G401 (cell line): ENCODE results near the gene CYP17A1. TPM values are rescaled to one million over a fixed set of nuclear protein-coding genes. Genes with fewer than 3 reads are reported as not detected.
"Not testable (repeated sequence)": the region's sequence is repeated elsewhere in the genome, so short reads cannot be mapped to it uniquely, and the experiment has no call there.

Experiments
- DNase-seq: peaks from one replicate; pipeline ENCODE4 v3.0.0-alpha.2; 2015; ENCODE audit warnings: low spot score
- in situ Hi-C: cut with HindIII; loops from 2 replicates; pipeline ENCODE4 v1.10.0; 2016; ENCODE audit warnings: low sequenced_read_pairs, mixed read lengths
- total RNA-seq: library from RNA; depleted of rRNA; stranded (reverse); fragments of >200 nt; shearing (Covaris generic); gene quantifications from 2 replicates; pipeline ENCODE4 v1.2.3, GENCODE V29; 2014; rRNA removed

The CYP17A1 gene
- not detected in 2 replicates for total RNA-seq

- in situ Hi-C loops = no loop called here
- peak; percentile 25 for DNase-seq
Observed at GRCh38 chr10:102837230-102837721, at the start of gene CYP17A1. CYP17A1 (minus strand) TSS chr10:102837413; CDS start chr10:102837361, 52 bp downstream.

- DNase-seq = no peak
- in situ Hi-C loops = no loop called here
Observed at GRCh38 chr10:102880256-102880655, 43.0 kb upstream of the CYP17A1 start.

DNA sequence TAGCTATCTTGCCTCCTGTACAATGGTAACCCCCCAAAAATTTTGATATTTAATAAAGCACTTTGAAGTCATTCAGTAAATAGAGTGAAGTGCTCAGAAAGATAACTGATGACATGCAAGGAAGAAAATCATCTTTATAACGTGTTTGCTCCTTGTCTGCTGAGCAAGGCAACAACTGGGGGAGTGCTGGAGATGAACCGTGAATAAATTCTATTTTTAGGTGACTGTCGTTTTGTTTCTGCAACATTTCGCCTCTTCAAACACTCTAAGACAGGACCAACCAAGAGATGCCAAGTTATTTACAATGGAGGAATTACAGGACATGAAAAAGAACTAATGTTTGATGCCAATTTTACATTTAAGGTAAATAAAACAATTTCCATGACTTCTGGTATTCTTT, 41.4 kb upstream of the CYP17A1 start:
- no peak for DNase-seq
- in situ Hi-C loops = no loop called here

- in situ Hi-C loops = no loop called here
- DNase-seq = no peak
Observed at GRCh38 chr10:102876747-102877153, 39.5 kb upstream of the CYP17A1 start.

DNA sequence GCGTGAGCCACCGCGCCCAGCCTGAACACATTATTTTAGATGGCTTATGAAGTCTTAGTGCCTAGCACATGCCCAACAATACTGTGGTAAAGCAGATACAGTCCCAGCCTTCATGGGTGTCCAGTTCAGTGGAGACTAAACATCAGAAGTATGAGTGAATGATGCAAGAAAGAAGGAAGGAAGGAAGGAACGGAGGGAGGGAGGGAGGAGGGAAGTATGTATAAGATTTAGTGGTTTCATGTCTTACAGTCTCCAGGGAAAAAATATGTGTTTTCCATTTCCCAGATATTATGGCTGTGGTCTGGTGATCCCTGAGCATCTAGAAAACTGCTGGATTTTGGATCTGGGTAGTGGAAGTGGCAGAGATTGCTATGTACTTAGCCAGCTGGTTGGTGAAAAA, 35.0 kb upstream of the CYP17A1 start:
- no peak for DNase-seq
- in situ Hi-C loops = no loop called here

GRCh38 chr10:102870221-102870620, 33.0 kb upstream of the CYP17A1 start:
- in situ Hi-C loops = no loop called here
- DNase-seq = no peak

- in situ Hi-C loops = no loop called here
- peak; percentile 61 for DNase-seq
Observed at GRCh38 chr10:102869258-102870198, 32.3 kb upstream of the CYP17A1 start, which contains the start of gene AS3MT. AS3MT (plus strand) TSS chr10:102869470; CDS start chr10:102869593, 123 bp downstream.

- DNase-seq = peak; percentile 36
- in situ Hi-C loops = no loop called here
Observed at GRCh38 chr10:102868911-102869257, 31.7 kb upstream of the CYP17A1 start.

GRCh38 chr10:102865620-102866019, 28.4 kb upstream of the CYP17A1 start:
- in situ Hi-C loops = no loop called here
- no peak for DNase-seq

- DNase-seq = no peak
- in situ Hi-C loops = no loop called here
Observed at GRCh38 chr10:102863660-102864059, 26.4 kb upstream of the CYP17A1 start.

GRCh38 chr10:102859911-102860310, 22.7 kb upstream of the CYP17A1 start:
- in situ Hi-C loops = no loop called here
- no peak for DNase-seq

DNA sequence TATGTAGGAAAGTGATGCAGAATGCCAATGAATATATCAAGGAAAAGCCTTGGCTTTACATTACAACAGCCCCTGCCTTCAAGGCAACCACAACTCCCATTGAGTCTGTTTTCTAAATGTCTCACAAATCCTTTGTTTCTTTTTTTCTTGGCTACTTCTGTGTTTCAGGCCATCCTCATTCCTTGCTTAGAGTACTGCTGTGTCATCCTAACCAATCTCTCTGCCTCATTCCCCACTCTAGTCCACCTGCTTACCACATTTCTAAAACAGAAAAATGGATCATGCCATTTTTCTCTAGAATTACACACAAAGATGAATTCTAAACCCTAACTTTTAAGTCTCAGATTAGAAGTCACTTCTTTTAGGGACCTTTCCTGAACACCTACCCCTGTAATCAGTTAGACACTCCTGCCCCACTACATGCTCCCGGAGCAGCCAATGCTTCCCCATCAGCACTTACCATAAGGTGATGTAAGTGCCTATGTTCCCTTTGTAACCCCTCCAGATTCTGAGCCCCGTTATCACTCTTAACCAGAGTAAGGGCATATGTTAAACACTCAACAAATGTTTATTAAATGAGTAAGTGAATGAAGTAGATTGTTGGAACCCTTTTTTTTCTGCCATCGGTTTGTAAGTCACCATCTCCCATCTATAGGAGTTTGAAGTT, 19.7 kb upstream of the CYP17A1 start:
- DNase-seq = no peak
- in situ Hi-C loops = no loop called here

DNA sequence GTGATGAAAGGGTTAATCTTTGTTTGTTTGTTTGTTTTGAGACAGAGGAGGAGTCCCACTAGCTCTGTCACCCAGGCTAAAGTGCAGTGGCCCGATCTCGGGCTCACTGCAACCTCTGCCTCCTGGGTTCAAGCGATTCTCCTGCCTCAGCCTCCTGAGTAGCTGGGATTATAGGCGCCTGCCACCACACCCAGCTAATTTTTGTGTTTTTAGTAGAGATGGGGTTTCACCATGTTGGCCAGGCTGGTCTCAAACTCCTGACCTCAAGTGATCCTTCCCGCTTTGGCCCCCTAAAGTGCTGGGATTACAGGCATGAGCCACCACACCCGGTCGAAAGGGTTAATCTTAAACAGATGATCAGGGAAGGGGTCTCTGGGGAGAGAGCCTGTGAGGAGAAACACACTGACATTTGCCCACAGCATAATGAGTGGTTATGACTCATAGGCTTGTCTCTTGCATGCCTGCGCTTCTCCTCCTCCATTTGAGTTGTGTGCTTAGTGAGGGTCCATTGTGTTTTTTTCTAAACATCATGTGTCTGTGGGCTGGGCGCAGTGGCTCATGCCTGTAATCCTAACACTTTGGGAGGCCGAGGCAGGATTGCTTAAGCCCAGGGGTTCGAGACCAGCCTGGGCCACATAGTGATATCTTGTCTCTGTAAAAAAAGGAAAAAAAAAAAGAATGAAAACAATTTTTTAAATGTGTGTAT, 18.7 kb upstream of the CYP17A1 start:
- DNase-seq, in situ Hi-C loops: not testable (repeated sequence)

DNA sequence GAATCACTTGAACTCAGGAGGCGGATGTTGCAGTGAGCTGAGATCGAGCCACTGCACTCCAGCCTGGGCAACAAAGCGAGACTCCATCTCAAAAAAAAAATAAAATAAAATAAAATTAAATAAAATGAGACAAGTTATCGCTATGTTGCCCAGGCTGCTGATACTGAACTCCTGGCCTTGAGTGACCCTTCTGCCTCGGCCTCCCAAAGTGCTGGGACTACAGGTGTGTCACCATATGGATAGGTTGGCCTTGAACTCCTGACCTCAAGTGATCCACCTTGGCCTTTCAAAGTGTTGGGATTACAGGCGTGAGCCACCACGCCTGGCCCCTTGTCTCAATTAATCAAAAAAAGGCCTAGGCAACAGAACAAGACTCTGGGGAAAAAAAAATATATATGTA, 16.0 kb upstream of the CYP17A1 start:
- DNase-seq = not testable (repeated sequence)

GRCh38 chr10:102850025-102850518, 12.9 kb upstream of the CYP17A1 start:
- no peak for DNase-seq
- in situ Hi-C loops = no loop called here

More for the DNA sequence above, 16.0 kb upstream of the CYP17A1 start:
- in situ Hi-C loops = not testable (repeated sequence)

GRCh38 chr10:102845352-102845902, 8.2 kb upstream of the CYP17A1 start:
- in situ Hi-C loops = no loop called here
- no peak for DNase-seq

GRCh38 chr10:102844190-102844776, 7.1 kb upstream of the CYP17A1 start:
- DNase-seq, in situ Hi-C loops: not testable (repeated sequence)

DNA sequence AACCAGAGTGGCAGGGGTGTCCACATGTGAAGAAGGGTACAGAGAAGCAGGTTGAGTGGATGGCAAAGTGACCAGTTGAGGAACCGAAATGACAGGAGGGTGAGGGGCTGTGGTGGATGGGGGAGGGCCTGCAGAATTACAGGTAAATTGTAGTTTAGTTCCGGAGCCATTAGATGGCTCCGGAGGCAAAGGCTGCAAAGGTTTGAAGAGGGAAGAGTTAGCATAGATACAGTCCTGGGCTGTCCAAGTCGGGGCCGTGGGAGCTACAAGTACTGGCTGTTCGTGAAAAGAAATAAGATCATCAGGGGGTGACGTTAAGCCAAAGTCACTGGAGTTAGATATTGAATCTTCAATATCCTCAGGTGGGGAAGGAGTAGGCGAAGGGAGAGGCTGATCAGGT, 5.9 kb upstream of the CYP17A1 start:
- DNase-seq, in situ Hi-C loops: not testable (repeated sequence)
